ENCODE results near the gene SH3TC1.

SH3TC1 gene

DNA sequence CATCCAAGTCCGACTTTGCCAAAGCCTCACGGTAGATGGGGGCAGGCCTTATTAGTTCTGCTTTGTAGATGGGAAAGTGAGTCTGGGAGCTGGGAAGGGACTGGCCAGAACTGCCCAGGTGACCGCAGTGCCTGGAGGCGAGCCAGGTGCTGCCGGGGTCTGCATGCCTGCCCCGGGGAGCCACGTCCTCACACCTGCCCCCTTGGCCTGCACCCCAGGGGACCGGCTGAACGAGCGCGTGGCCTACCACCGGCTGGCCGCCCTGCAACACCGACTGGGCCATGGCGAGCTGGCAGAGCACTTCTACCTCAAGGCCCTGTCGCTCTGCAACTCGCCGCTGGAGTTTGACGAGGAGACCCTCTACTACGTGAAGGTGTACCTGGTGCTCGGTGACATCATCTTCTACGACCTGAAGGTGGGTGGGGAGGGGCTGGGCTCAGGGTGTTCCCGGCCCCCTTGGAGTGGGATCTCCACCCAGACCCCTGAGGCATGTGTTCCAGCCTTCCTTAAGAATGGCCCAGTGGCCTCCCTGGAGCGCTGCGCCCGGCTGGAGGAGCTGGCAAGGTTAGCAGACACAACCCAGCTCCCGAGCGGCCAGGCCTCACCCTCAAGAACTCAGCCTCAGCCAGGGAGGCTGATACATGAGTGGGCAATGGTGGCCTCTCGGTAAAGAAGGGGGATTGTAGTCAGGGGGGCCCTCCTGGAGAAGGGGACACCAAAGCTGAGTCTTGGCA is 38.3 kb downstream of the SH3TC1 start:
- TF ChIP-seq EZH2phosphoT487 (IDR thresholded peaks at IDR 0.05; ENCODE audit: borderline replicate concordance): no peak
- TF ChIP-seq, protein P1, sequence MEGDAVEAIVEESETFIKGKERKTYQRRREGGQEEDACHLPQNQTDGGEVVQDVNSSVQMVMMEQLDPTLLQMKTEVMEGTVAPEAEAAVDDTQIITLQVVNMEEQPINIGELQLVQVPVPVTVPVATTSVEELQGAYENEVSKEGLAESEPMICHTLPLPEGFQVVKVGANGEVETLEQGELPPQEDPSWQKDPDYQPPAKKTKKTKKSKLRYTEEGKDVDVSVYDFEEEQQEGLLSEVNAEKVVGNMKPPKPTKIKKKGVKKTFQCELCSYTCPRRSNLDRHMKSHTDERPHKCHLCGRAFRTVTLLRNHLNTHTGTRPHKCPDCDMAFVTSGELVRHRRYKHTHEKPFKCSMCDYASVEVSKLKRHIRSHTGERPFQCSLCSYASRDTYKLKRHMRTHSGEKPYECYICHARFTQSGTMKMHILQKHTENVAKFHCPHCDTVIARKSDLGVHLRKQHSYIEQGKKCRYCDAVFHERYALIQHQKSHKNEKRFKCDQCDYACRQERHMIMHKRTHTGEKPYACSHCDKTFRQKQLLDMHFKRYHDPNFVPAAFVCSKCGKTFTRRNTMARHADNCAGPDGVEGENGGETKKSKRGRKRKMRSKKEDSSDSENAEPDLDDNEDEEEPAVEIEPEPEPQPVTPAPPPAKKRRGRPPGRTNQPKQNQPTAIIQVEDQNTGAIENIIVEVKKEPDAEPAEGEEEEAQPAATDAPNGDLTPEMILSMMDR (conservative IDR thresholded peaks at IDR 0.05; ENCODE audit: low read length): no peak

DNA sequence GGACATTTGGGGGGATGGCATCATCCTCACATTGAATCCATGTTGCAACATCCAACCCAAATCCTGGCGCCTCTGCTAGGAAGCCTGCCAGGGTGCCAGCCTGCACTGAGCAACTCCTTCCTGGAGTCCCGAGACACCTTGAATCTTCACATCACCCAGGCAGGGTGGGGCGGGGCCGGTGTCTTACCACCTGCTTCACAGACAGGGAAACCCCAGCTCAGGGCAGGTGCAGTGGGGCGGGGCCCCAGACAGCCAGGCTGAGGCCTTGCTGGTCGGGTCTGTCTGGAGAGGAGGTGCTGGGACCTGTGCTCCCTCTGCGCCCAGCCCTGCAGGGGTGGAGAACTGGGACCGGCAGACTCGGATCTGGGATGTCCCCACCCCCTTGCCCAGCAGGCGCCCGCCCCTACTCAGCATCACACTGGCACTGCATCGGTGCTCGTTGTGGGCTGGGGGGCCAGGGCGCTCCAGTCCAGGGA is 39.0 kb downstream of the SH3TC1 start:
- Histone ChIP-seq H3K9me2 (replicated peaks; ENCODE audit: low read depth, low read length) (no peaks in the 10 kb centered on the region), H3K36me3 (ENCODE audit: insufficient read depth, low read length) (peaks cover 41% of the 10 kb centered on the region; the same call in 1 of the 2 replicates), H3K9ac (ENCODE audit: low read depth, low read length, poor library complexity, severe bottlenecking) (no peak overlapping the region), H3K9me3 (ENCODE audit: insufficient read depth, low read depth, low read length) (no peaks in the 10 kb centered on the region), H3F3A (ENCODE audit: low read depth) (no peaks in the 10 kb centered on the region), H3K4me2 (ENCODE audit: low read depth, low read length, poor library complexity, severe bottlenecking) (no peak overlapping the region), H3K4me1 (ENCODE audit: insufficient read depth, low read length, poor library complexity, severe bottlenecking) (no peaks in the 10 kb centered on the region), H3K4me3 (ENCODE audit: low read length, poor library complexity, severe bottlenecking) (no peak overlapping the region), H4K20me1 (ENCODE audit: insufficient read depth, low read length, poor library complexity, severe bottlenecking) (no peaks in the 10 kb centered on the region), H3K27me3 (ENCODE audit: insufficient read depth, low read length, poor library complexity, severe bottlenecking) (no peaks in the 10 kb centered on the region), H2AFZ (ENCODE audit: low read length) (no peak overlapping the region), H3K79me2 (ENCODE audit: insufficient read depth, low read length) (no peaks in the 10 kb centered on the region)
- TF ChIP-seq, protein P1 (conservative IDR thresholded peaks at IDR 0.05; ENCODE audit: low read length): no peak
- TF ChIP-seq EZH2phosphoT487 (IDR thresholded peaks at IDR 0.05; ENCODE audit: borderline replicate concordance): no peak

More for the DNA sequence above, 38.3 kb downstream of the SH3TC1 start:
- Histone ChIP-seq H3K36me3 (ENCODE audit: insufficient read depth, low read length) (peaks cover 43% of the 10 kb centered on the region; the same call in 1 of the 2 replicates), H3K9ac (ENCODE audit: low read depth, low read length, poor library complexity, severe bottlenecking) (no peak overlapping the region), H3K27me3 (ENCODE audit: insufficient read depth, low read length, poor library complexity, severe bottlenecking) (no peaks in the 10 kb centered on the region), H2AFZ (ENCODE audit: low read length) (no peak overlapping the region), H3K4me3 (ENCODE audit: low read length, poor library complexity, severe bottlenecking) (no peak overlapping the region), H4K20me1 (ENCODE audit: insufficient read depth, low read length, poor library complexity, severe bottlenecking) (no peaks in the 10 kb centered on the region), H3K4me1 (ENCODE audit: insufficient read depth, low read length, poor library complexity, severe bottlenecking) (no peaks in the 10 kb centered on the region), H3K79me2 (ENCODE audit: insufficient read depth, low read length) (no peaks in the 10 kb centered on the region), H3K9me2 (replicated peaks; ENCODE audit: low read depth, low read length) (no peaks in the 10 kb centered on the region), H3K4me2 (ENCODE audit: low read depth, low read length, poor library complexity, severe bottlenecking) (no peak overlapping the region), H3K9me3 (ENCODE audit: insufficient read depth, low read depth, low read length) (no peaks in the 10 kb centered on the region), H3F3A (ENCODE audit: low read depth) (no peaks in the 10 kb centered on the region)

DNA sequence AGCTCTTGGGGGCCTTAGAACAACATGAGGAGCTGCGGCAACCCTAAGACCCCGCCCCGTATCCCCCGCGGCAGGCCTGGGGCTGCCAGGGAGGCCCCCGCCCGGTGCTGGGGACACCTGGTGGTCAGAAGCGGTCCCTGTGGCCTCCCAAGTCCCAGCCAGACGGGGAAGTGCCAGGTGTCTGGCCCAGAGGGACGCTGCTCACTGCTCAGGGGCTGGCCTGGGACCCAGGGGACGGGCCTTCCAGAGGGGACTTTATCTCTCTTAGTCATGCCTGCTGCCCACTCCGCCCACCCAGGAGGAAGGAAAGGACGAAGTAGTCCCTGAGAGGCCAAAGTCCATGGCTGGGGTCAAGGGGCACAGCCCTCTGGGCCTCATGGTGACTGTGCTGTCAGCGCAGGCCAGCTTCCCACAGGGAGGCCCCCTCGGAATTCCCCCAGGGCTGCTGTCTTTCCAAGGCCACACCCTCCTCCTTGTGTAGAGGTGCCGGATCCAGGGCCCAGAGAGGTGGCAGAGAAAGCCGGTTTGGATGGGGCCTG is 39.5 kb downstream of the SH3TC1 start:
- no peaks in the 10 kb centered on the region for H3K9me2 ChIP-seq (replicated peaks; ENCODE audit: low read depth, low read length)
- TF ChIP-seq EZH2phosphoT487 (IDR thresholded peaks at IDR 0.05; ENCODE audit: borderline replicate concordance): no peak
- TF ChIP-seq, protein P1 (conservative IDR thresholded peaks at IDR 0.05; ENCODE audit: low read length): peak; percentile 34; the same call in 1 of the 2 replicates
- H3K4me3 ChIP-seq (ENCODE audit: low read length, poor library complexity, severe bottlenecking): no peak overlapping the region
- H3K9me3 ChIP-seq (ENCODE audit: insufficient read depth, low read depth, low read length): no peaks in the 10 kb centered on the region
- H2AFZ ChIP-seq (ENCODE audit: low read length): no peak overlapping the region
- H4K20me1 ChIP-seq (ENCODE audit: insufficient read depth, low read length, poor library complexity, severe bottlenecking): no peaks in the 10 kb centered on the region
- H3K27me3 ChIP-seq (ENCODE audit: insufficient read depth, low read length, poor library complexity, severe bottlenecking): no peaks in the 10 kb centered on the region
- H3K79me2 ChIP-seq (ENCODE audit: insufficient read depth, low read length): no peaks in the 10 kb centered on the region
- peaks cover 35% of the 10 kb centered on the region; the same call in 1 of the 2 replicates for H3K36me3 ChIP-seq (ENCODE audit: insufficient read depth, low read length)
- H3K4me1 ChIP-seq (ENCODE audit: insufficient read depth, low read length, poor library complexity, severe bottlenecking): no peaks in the 10 kb centered on the region
- no peak overlapping the region for H3K4me2 ChIP-seq (ENCODE audit: low read depth, low read length, poor library complexity, severe bottlenecking)
- no peak overlapping the region for H3K9ac ChIP-seq (ENCODE audit: low read depth, low read length, poor library complexity, severe bottlenecking)
- H3F3A ChIP-seq (ENCODE audit: low read depth): no peaks in the 10 kb centered on the region
